ENCODE results near the gene CNN3.

DNA sequence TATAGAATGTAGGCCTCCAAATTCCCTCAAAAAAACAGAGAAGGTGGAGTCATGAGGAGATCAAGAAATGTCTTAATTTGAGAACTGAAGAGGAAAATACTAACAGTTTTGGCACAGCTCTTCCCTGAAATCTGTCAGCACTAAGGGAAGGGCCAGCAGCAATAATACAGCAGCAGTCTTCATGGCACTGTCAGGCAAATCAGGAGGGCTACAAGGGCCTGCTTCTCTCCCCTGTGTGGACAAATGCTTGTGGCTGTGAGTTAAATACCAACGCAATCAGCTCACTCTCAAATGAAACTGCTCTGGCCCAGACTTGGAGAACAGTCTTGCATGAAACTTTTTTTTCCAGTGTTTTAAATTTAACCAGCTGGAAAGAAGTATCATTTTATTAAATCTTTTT lies 20.5 kb upstream of the CNN3 start:
- TF ChIP-seq, protein P1, sequence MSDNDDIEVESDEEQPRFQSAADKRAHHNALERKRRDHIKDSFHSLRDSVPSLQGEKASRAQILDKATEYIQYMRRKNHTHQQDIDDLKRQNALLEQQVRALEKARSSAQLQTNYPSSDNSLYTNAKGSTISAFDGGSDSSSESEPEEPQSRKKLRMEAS (IDR thresholded peaks at IDR 0.05), result no peak
- TF ChIP-seq RAD21 (IDR thresholded peaks at IDR 0.05), result no peak
- TF ChIP-seq YY1 (IDR thresholded peaks at IDR 0.05), result no peak
- TF ChIP-seq, protein P2, sequence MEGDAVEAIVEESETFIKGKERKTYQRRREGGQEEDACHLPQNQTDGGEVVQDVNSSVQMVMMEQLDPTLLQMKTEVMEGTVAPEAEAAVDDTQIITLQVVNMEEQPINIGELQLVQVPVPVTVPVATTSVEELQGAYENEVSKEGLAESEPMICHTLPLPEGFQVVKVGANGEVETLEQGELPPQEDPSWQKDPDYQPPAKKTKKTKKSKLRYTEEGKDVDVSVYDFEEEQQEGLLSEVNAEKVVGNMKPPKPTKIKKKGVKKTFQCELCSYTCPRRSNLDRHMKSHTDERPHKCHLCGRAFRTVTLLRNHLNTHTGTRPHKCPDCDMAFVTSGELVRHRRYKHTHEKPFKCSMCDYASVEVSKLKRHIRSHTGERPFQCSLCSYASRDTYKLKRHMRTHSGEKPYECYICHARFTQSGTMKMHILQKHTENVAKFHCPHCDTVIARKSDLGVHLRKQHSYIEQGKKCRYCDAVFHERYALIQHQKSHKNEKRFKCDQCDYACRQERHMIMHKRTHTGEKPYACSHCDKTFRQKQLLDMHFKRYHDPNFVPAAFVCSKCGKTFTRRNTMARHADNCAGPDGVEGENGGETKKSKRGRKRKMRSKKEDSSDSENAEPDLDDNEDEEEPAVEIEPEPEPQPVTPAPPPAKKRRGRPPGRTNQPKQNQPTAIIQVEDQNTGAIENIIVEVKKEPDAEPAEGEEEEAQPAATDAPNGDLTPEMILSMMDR (IDR thresholded peaks at IDR 0.05; ENCODE audit: low read depth, low read length, missing input control), result no peak
- TF ChIP-seq GABPA (IDR thresholded peaks at IDR 0.05 in 1 of 2, conservative IDR thresholded peaks at IDR 0.05 in 1 of 2), result no peak
- no peak for TF ChIP-seq EGR1 (IDR thresholded peaks at IDR 0.05; ENCODE audit: low read depth in 2 of 2)
- TF ChIP-seq JUND (IDR thresholded peaks at IDR 0.05), result no peak

All from liver (tissue), 3 donors.